ENCODE data around the gene OIP5. TPM values are rescaled to one million over a fixed set of nuclear protein-coding genes. Genes with fewer than 3 reads are reported as not detected.

Gene OIP5
- total and polyA plus RNA-seq, 10 of the 15 experiments (the other 5 are each of a cell fraction or from before 2014, with no cell fraction given) = 4.8 to 61.4 (median 22.1) TPM

GRCh38 chr15:41350057-41350717 lies 17.8 kb upstream of the OIP5 start:
- BruUV-seq (replicated peaks) = no TSS peak
- no peaks in the 10 kb centered on the region for H3K27me3 ChIP-seq (replicated peaks in 1 of 2; ENCODE audit: control insufficient read depth in 2 of 2, insufficient read depth in 2 of 2, low read length in 1 of 2)
- H3K79me2 ChIP-seq (ENCODE audit: control insufficient read depth, insufficient read depth, low read length) = no peaks in the 10 kb centered on the region; the same call in none of the 2 replicates
- no peaks in the 10 kb centered on the region for H4K20me1 ChIP-seq (ENCODE audit: control insufficient read depth, insufficient read depth)
- no peak overlapping the region for H3K9ac ChIP-seq (ENCODE audit: control insufficient read depth, insufficient read depth, low read length)
- DNase-seq (ENCODE audit: low read depth, low spot score) (no peak), ATAC-seq (no peak), FAIRE-seq (no peak)
- intact Hi-C loops (cut with micrococcal nuclease; ENCODE audit: unreplicated experiment) (no loop called here), in situ Hi-C loops (cut with MboI) (no loop called here)
- ChIA-PET POLR2A (interaction anchor here (1.1 kb wide), 1 partner anchor 18 kb away, joined by 3 read pairs; the partner anchor contains the start of genes NUSAP1 and OIP5), SMC1A (ENCODE audit: uncharacterized antibody, unreplicated experiment) (interaction anchor here (1.2 kb wide), 1 partner anchor 51 kb away, joined by 3 read pairs; no protein-coding TSS in a partner anchor), RAD21 (ENCODE audit: unreplicated experiment) (no interaction called here), CTCF (interaction anchor here (0.9 to 1.3 kb wide), 3 partner anchors 16 to 116 kb away, joined by 3 read pairs; partner anchors contain the start of genes NUSAP1 and OIP5)
- H3K4me1 ChIP-seq (ENCODE audit: control insufficient read depth, insufficient read depth, low read length) = no peaks in the 10 kb centered on the region
- 88% methylated on average over 10 of the region's 10 CpGs for WGBS (ENCODE audit: insufficient coverage, insufficient replicate concordance, low lambda C conversion rate, missing lambda C conversion rate)
- H3K4me2 ChIP-seq (ENCODE audit: control insufficient read depth, insufficient read depth) = no peak overlapping the region
- no peak overlapping the region for H3K4me3 ChIP-seq
- H3K9me3 ChIP-seq (replicated peaks; ENCODE audit: control insufficient read depth, insufficient read depth, low read length) = no peaks in the 10 kb centered on the region
- no peak overlapping the region for H2AFZ ChIP-seq (ENCODE audit: control insufficient read depth, low read depth, low read length)
- H3K36me3 ChIP-seq (ENCODE audit: control insufficient read depth in 2 of 2, insufficient read depth in 2 of 2, low read length in 1 of 2) = peaks cover 11 to 51% of the 10 kb centered on the region in 2 experiments
- H3K27ac ChIP-seq (ENCODE audit: control insufficient read depth, insufficient read depth) = no peak overlapping the region
- no peak for TF ChIP-seq BHLHE40 (IDR thresholded peaks at IDR 0.05; ENCODE audit: borderline replicate concordance in 1 of 2, low read depth in 2 of 2, low read length in 1 of 2)
- TF ChIP-seq, protein P1, sequence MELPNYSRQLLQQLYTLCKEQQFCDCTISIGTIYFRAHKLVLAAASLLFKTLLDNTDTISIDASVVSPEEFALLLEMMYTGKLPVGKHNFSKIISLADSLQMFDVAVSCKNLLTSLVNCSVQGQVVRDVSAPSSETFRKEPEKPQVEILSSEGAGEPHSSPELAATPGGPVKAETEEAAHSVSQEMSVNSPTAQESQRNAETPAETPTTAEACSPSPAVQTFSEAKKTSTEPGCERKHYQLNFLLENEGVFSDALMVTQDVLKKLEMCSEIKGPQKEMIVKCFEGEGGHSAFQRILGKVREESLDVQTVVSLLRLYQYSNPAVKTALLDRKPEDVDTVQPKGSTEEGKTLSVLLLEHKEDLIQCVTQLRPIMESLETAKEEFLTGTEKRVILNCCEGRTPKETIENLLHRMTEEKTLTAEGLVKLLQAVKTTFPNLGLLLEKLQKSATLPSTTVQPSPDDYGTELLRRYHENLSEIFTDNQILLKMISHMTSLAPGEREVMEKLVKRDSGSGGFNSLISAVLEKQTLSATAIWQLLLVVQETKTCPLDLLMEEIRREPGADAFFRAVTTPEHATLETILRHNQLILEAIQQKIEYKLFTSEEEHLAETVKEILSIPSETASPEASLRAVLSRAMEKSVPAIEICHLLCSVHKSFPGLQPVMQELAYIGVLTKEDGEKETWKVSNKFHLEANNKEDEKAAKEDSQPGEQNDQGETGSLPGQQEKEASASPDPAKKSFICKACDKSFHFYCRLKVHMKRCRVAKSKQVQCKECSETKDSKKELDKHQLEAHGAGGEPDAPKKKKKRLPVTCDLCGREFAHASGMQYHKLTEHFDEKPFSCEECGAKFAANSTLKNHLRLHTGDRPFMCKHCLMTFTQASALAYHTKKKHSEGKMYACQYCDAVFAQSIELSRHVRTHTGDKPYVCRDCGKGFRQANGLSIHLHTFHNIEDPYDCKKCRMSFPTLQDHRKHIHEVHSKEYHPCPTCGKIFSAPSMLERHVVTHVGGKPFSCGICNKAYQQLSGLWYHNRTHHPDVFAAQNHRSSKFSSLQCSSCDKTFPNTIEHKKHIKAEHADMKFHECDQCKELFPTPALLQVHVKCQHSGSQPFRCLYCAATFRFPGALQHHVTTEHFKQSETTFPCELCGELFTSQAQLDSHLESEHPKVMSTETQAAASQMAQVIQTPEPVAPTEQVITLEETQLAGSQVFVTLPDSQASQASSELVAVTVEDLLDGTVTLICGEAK (IDR thresholded peaks at IDR 0.05; ENCODE audit: borderline replicate concordance) = no peak
- no peak for TF ChIP-seq SREBF2 (IDR thresholded peaks at IDR 0.05; ENCODE audit: low read length)
- TF ChIP-seq USF1 (IDR thresholded peaks at IDR 0.05; ENCODE audit: borderline replicate concordance, extremely low read length, insufficient read depth, low read depth, low read length) = no peak
- TF ChIP-seq TARDBP (IDR thresholded peaks at IDR 0.05; ENCODE audit: borderline replicate concordance) = no peak
- TF ChIP-seq CBFB (IDR thresholded peaks at IDR 0.05; ENCODE audit: low read depth) = no peak
- TF ChIP-seq, protein P2, sequence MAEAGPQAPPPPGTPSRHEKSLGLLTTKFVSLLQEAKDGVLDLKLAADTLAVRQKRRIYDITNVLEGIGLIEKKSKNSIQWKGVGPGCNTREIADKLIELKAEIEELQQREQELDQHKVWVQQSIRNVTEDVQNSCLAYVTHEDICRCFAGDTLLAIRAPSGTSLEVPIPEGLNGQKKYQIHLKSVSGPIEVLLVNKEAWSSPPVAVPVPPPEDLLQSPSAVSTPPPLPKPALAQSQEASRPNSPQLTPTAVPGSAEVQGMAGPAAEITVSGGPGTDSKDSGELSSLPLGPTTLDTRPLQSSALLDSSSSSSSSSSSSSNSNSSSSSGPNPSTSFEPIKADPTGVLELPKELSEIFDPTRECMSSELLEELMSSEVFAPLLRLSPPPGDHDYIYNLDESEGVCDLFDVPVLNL (IDR thresholded peaks at IDR 0.05; ENCODE audit: low read depth, low read length) = no peak
- no peak for TF ChIP-seq ZBTB11 (CRISPR knock-in tag; IDR thresholded peaks at IDR 0.05)
- TF ChIP-seq, protein P3, sequence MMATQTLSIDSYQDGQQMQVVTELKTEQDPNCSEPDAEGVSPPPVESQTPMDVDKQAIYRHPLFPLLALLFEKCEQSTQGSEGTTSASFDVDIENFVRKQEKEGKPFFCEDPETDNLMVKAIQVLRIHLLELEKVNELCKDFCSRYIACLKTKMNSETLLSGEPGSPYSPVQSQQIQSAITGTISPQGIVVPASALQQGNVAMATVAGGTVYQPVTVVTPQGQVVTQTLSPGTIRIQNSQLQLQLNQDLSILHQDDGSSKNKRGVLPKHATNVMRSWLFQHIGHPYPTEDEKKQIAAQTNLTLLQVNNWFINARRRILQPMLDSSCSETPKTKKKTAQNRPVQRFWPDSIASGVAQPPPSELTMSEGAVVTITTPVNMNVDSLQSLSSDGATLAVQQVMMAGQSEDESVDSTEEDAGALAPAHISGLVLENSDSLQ (IDR thresholded peaks at IDR 0.05) = no peak
- TF ChIP-seq EP300 (IDR thresholded peaks at IDR 0.05; ENCODE audit: borderline replicate concordance in 1 of 2, control insufficient read depth in 1 of 2, low read depth in 2 of 2, low read length in 2 of 2) = no peak
- TF ChIP-seq STAT3 (IDR thresholded peaks at IDR 0.05; ENCODE audit: low read depth, low read length) = no peak
